H1 (cell line): Measurements from ENCODE around the gene TRPM1. TPM values are rescaled to one million over a fixed set of nuclear protein-coding genes. Genes with fewer than 3 reads are reported as not detected.

Source experiments
- CTCF ChIA-PET: fragments of 300-600 bp; sonication (Branson Sonifier 250); formaldehyde crosslinking; loops from one replicate; lab custom pipeline; 2021; ENCODE audit not compliant: partially characterized antibody; lab: Charles Lee
- POLR2A ChIA-PET: fragments of 300-600 bp; sonication (Branson Sonifier 250); formaldehyde crosslinking; loops from one replicate; lab custom pipeline; 2021; ENCODE audit warnings: inconsistent platforms; ENCODE audit not compliant: partially characterized antibody; lab: Charles Lee
- DNase-seq, 2 experiments: peaks; one replicate each; pipeline versions ENCODE4 v3.0.0 to v3.0.0-alpha.2; 2010 to 2022; ENCODE audit warnings: low spot score in 2 of 2, low read depth in 1 of 2, mixed read lengths in 1 of 2
- FAIRE-seq: peaks from 2 replicates; lab custom pipeline; 2011; peaks lifted over from hg19 to GRCh38; lab: Jason Lieb, UNC
- H2AFZ ChIP-seq: 2 replicates; pipeline ENCODE4 v1.8.1; 2012; ENCODE audit warnings: low read length, inconsistent platforms
- H2AK5ac ChIP-seq: 2 replicates; pipeline ENCODE4 v1.6.1; 2013; ENCODE audit warnings: low read depth, low read length
- H2BK120ac ChIP-seq: replicated peaks from 2 replicates; pipeline ENCODE3; 2013; ENCODE audit warnings: low read depth, low read length, inconsistent platforms
- H2BK12ac ChIP-seq: 2 replicates; pipeline ENCODE4 v1.6.1; 2013; ENCODE audit warnings: low read depth, low read length
- H2BK15ac ChIP-seq: 2 replicates; pipeline ENCODE4 v1.6.1; 2013; ENCODE audit warnings: low read length
- H2BK20ac ChIP-seq: 2 replicates; pipeline ENCODE4 v1.6.1; 2013; ENCODE audit warnings: low read length
- H2BK5ac ChIP-seq: 2 replicates; pipeline ENCODE4 v1.6.1; 2013; ENCODE audit warnings: low read depth, low read length
- H3K14ac ChIP-seq: 2 replicates; pipeline ENCODE4 v1.6.1; 2013; ENCODE audit warnings: inconsistent platforms; ENCODE audit not compliant: insufficient read length
- H3K18ac ChIP-seq: 2 replicates; pipeline ENCODE4 v1.6.1; 2013; ENCODE audit warnings: low read length; ENCODE audit errors: extremely low read depth
- H3K23ac ChIP-seq: 2 replicates; pipeline ENCODE4 v1.6.1; 2013; ENCODE audit warnings: inconsistent platforms; ENCODE audit not compliant: insufficient read length
- H3K23me2 ChIP-seq: 2 replicates; pipeline ENCODE4 v1.6.1; 2013; ENCODE audit warnings: low read depth, low read length
- H3K27ac ChIP-seq: 2 replicates; pipeline ENCODE4 v1.6.1; 2011; ENCODE audit warnings: low read depth, low read length, inconsistent platforms
- H3K27me3 ChIP-seq, 4 experiments: replicated peaks in 1 of 4; 1 replicate in 1 of 4; 2 replicates in 3 of 4; pipeline versions ENCODE4 v1.6.1 to v1.8.1; 2011 to 2013; ENCODE audit warnings: low read length in 3 of 4, mild to moderate bottlenecking in 3 of 4, inconsistent platforms in 2 of 4, mixed read lengths in 2 of 4, moderate library complexity in 1 of 4; ENCODE audit not compliant: control insufficient read depth in 3 of 4, insufficient read depth in 3 of 4; ENCODE audit errors: extremely low read depth in 1 of 4
- H3K36me3 ChIP-seq, 4 experiments: 2 replicates each; pipeline versions ENCODE4 v1.6.1 to v1.8.1; 2011 to 2013; ENCODE audit warnings: mild to moderate bottlenecking in 4 of 4, low read length in 3 of 4, moderate library complexity in 2 of 4, control low read depth in 1 of 4, inconsistent platforms in 1 of 4; ENCODE audit not compliant: insufficient read depth in 4 of 4, control insufficient read depth in 2 of 4
- H3K4ac ChIP-seq: replicated peaks from 2 replicates; pipeline ENCODE3; 2013; ENCODE audit warnings: low read length, low read depth, mixed read lengths, inconsistent platforms; ENCODE audit not compliant: insufficient read length
- H3K4me1 ChIP-seq, 4 experiments: replicated peaks in 1 of 4; 1 replicate in 1 of 4; 2 replicates in 3 of 4; pipeline versions ENCODE4 v1.6.1 to v1.8.1; 2011 to 2013; ENCODE audit warnings: low read length in 3 of 4, inconsistent platforms in 2 of 4, mixed read lengths in 1 of 4; ENCODE audit not compliant: insufficient read depth in 4 of 4, control insufficient read depth in 3 of 4
- H3K4me2 ChIP-seq, 2 experiments: 2 replicates each; pipeline versions ENCODE4 v1.6.1 to v1.8.1; 2011 to 2013; ENCODE audit warnings: low read depth in 2 of 2, low read length in 2 of 2, control low read depth in 1 of 2, inconsistent platforms in 1 of 2, mild to moderate bottlenecking in 1 of 2; ENCODE audit not compliant: insufficient read depth in 1 of 2
- H3K4me3 ChIP-seq, 4 experiments: fragments of 200-600, 300-600 bp in 1 of 4; sonication (generic), shearing (Covaris generic), sonication (Bioruptor Twin) in 1 of 4; 2 replicates each; pipeline versions ENCODE4 v1.5.1 to v1.8.1; 2011 to 2016; ENCODE audit warnings: low read length in 4 of 4, low read depth in 3 of 4, control low read depth in 2 of 4, inconsistent platforms in 2 of 4, mild to moderate bottlenecking in 2 of 4, mixed read lengths in 1 of 4, moderate library complexity in 1 of 4; ENCODE audit not compliant: insufficient read depth in 2 of 4; ENCODE audit errors: extremely low read depth in 1 of 4
- H3K56ac ChIP-seq: replicated peaks from 2 replicates; pipeline ENCODE3; 2013; ENCODE audit warnings: low read depth, mild to moderate bottlenecking, mixed read lengths, low read length, inconsistent platforms; ENCODE audit not compliant: insufficient read length
- H3K79me1 ChIP-seq: 2 replicates; pipeline ENCODE4 v1.6.1; 2013; ENCODE audit warnings: low read depth, low read length, control low read depth
- H3K79me2 ChIP-seq, 2 experiments: 2 replicates each; pipeline versions ENCODE4 v1.6.1 to v1.8.1; 2012 to 2013; ENCODE audit warnings: low read length in 2 of 2, mild to moderate bottlenecking in 2 of 2, inconsistent platforms in 1 of 2; ENCODE audit not compliant: insufficient read depth in 2 of 2, control insufficient read depth in 1 of 2
- H3K9ac ChIP-seq, 4 experiments: replicated peaks in 1 of 4; 1 replicate in 1 of 4; 2 replicates in 3 of 4; pipeline versions ENCODE4 v1.6.1 to v1.8.1; 2011 to 2013; ENCODE audit warnings: low read depth in 3 of 4, low read length in 3 of 4, control low read depth in 2 of 4, mild to moderate bottlenecking in 2 of 4, moderate library complexity in 2 of 4, inconsistent platforms in 1 of 4; ENCODE audit errors: extremely low read depth in 1 of 4
- H3K9me3 ChIP-seq, 2 experiments: 2 replicates each; pipeline versions ENCODE4 v1.6.1 to v1.8.1; 2012 to 2013; ENCODE audit warnings: mild to moderate bottlenecking in 2 of 2, moderate library complexity in 2 of 2, control low read depth in 1 of 2, inconsistent platforms in 1 of 2, low read depth in 1 of 2, low read length in 1 of 2, mixed read lengths in 1 of 2; ENCODE audit not compliant: insufficient read depth in 2 of 2
- H4K20me1 ChIP-seq, 2 experiments: replicated peaks in 1 of 2; 2 replicates each; pipeline versions ENCODE3 to v1.8.1; 2011 to 2013; ENCODE audit warnings: inconsistent platforms in 2 of 2, low read length in 2 of 2, mild to moderate bottlenecking in 1 of 2; ENCODE audit not compliant: insufficient read depth in 2 of 2, control insufficient read depth in 1 of 2
- H4K5ac ChIP-seq: 2 replicates; pipeline ENCODE4 v1.6.1; 2013; ENCODE audit warnings: low read length, low read depth, mixed read lengths, inconsistent platforms; ENCODE audit not compliant: insufficient read length
- H4K8ac ChIP-seq: 2 replicates; pipeline ENCODE4 v1.8.0; 2013; ENCODE audit warnings: mild to moderate bottlenecking, moderate library complexity, low read length, inconsistent platforms; ENCODE audit not compliant: insufficient read depth; ENCODE audit errors: extremely low read depth
- H4K91ac ChIP-seq: replicated peaks from 2 replicates; pipeline ENCODE3; 2013; ENCODE audit warnings: low read length, mixed read lengths, inconsistent platforms; ENCODE audit not compliant: insufficient read length
- ATF3 ChIP-seq: IDR thresholded peaks from 2 replicates; pipeline ENCODE4 v1.6.1; 2011; ENCODE audit warnings: low read depth, mild to moderate bottlenecking, low read length; ENCODE audit not compliant: insufficient read depth
- FOSL1 ChIP-seq: IDR thresholded peaks from 2 replicates; pipeline ENCODE4 v1.6.1; 2011; ENCODE audit warnings: mild to moderate bottlenecking, low read depth, low read length, moderate library complexity; ENCODE audit not compliant: insufficient read depth
- JUN ChIP-seq: IDR thresholded peaks from 2 replicates; pipeline ENCODE4 v1.6.1; 2011; ENCODE audit warnings: low read depth, mild to moderate bottlenecking, improper control_type of control experiment, low read length
- KDM4A ChIP-seq: IDR thresholded peaks from one replicate; pipeline ENCODE4 v1.7.1; 2012; ENCODE audit warnings: low read depth, mild to moderate bottlenecking, moderate library complexity, low read length, inconsistent platforms; ENCODE audit not compliant: severe bottlenecking
- RBBP5 ChIP-seq: IDR thresholded peaks from 2 replicates; pipeline ENCODE4 v1.7.1; 2012; ENCODE audit warnings: low read depth, mild to moderate bottlenecking, inconsistent platforms, low read length, moderate library complexity, borderline replicate concordance
- SIN3A ChIP-seq, 2 experiments: IDR thresholded peaks in 1 of 2; conservative IDR thresholded peaks in 1 of 2; 2 replicates each; pipeline ENCODE4 v1.6.1; 2011 to 2012; ENCODE audit warnings: low read length in 2 of 2, improper control_type of control experiment in 1 of 2, low read depth in 1 of 2, mild to moderate bottlenecking in 1 of 2
- TAF7 ChIP-seq: optimal IDR thresholded peaks from 2 replicates; pipeline ENCODE3; 2011; ENCODE audit warnings: low read depth, mild to moderate bottlenecking, inconsistent platforms, low read length, moderate library complexity, borderline replicate concordance
- WGBS, 2 experiments: shearing (Covaris generic) in 1 of 2; methylation state at CpG; one replicate each; pipeline versions ENCODE4 v1.1.6 to v1.1.7; 2013 to 2015; ENCODE audit warnings: low lambda C conversion rate in 2 of 2, mixed read lengths in 2 of 2, inconsistent platforms in 1 of 2, low coverage in 1 of 2, missing lambda C conversion rate in 1 of 2; ENCODE audit not compliant: insufficient replicate concordance in 2 of 2, insufficient coverage in 1 of 2, insufficient read length in 1 of 2; ENCODE audit errors: extremely low coverage in 1 of 2, missing lambda C conversion rate in 1 of 2; 5-methylcytosine and 5-hydroxymethylcytosine counted together
- long read RNA-seq, 2 experiments: library from RNA in 1 of 2; library from capped mRNA in 1 of 2; stranded (forward); transcript quantifications; one replicate each; pipeline ENCODE4 v2.0.0, GENCODE V29; 2021; ENCODE audit warnings: inconsistent platforms in 1 of 2
- polyA minus RNA-seq, 3 experiments: library from RNA; depleted of rRNA, polyadenylated mRNA; stranded (reverse); fragments of >200 nt; gene quantifications; 1 replicate in 2 of 3; 2 replicates in 1 of 3; pipeline ENCODE4 v1.2.3, GENCODE V29; 2011
- polyA plus RNA-seq, 7 experiments: library from polyadenylated mRNA; depleted of rRNA in 3 of 7; stranded (reverse) in 5 of 7; unstranded in 2 of 7; fragments of >200 nt in 5 of 7; fragments of 200-250 nt in 2 of 7; gene quantifications; 1 replicate in 5 of 7; 2 replicates in 1 of 7; 4 replicates in 1 of 7; pipeline versions ENCODE4 v1.2.1 to v1.2.3, GENCODE V29; 2011 to 2013; ENCODE audit warnings: missing spikeins in 2 of 7, mixed read lengths in 2 of 7
- total RNA-seq: library from RNA; stranded (reverse); fragmentation: NEBNext Ultra II Directional; extraction: Animal tissue kit (Norgen Biotek cat#: 25700); gene quantifications from 2 replicates; pipeline ENCODE4 v1.2.1, GENCODE V29; 2021

Gene TRPM1
- not detected in 2 replicates for total RNA-seq
- polyA plus RNA-seq (2011; rRNA removed) = 0.05 and 0.16 TPM in 2 replicates
- polyA plus RNA-seq (2011; cell fraction: cytosol; rRNA removed) = 0.08 TPM
- polyA plus RNA-seq (2011; cell fraction: nucleus; rRNA removed) = 0.21 TPM
- 0.07 to 0.17 TPM in 2 of 4 replicates, not detected in the others for polyA plus RNA-seq (2012, experiment 1 of 2)
- not detected for polyA plus RNA-seq (2012, experiment 2 of 2)
- 0.24 TPM for polyA plus RNA-seq (2013, experiment 1 of 2)
- 0.33 TPM for polyA plus RNA-seq (2013, experiment 2 of 2)
- 0.12 and 0.25 TPM in 2 replicates for polyA minus RNA-seq (2011; rRNA and poly(A)+ RNA removed)
- polyA minus RNA-seq (2011; cell fraction: cytosol; rRNA and poly(A)+ RNA removed) = not detected
- not detected for polyA minus RNA-seq (2011; cell fraction: nucleus; rRNA and poly(A)+ RNA removed)
- long read RNA-seq, experiment 1 = 0 reads
- long read RNA-seq, experiment 2 = 0 reads

- no peak within 1 kb of the TSS for H3K4ac ChIP-seq
- peak in 1 of 2 experiments; percentile 29 for DNase-seq
- H3K9ac ChIP-seq = no peak within 1 kb of the TSS
- peak within 1 kb of the TSS; percentile 41; the same call in 1 of the 2 replicates for H2AFZ ChIP-seq
- H3K79me2 ChIP-seq = no peaks in the 10 kb centered on the region
- no peak within 1 kb of the TSS; a peak in 1 of 4 replicates for H3K4me2 ChIP-seq
- no peaks in the 10 kb centered on the region for H3K9me3 ChIP-seq
- H3K27me3 ChIP-seq = no peaks in the 10 kb centered on the region
- H3K79me1 ChIP-seq = no peaks in the 10 kb centered on the region; the same call in 1 of the 2 replicates
- no peak within 1 kb of the TSS for H4K5ac ChIP-seq
- H2BK15ac ChIP-seq = peak within 1 kb of the TSS; percentile 95; the same call in 1 of the 2 replicates
- no peak within 1 kb of the TSS for H2BK12ac ChIP-seq
- H4K20me1 ChIP-seq = no peaks in the 10 kb centered on the region
- H2AK5ac ChIP-seq = 0 out of 2 replicates have a peak within 1 kb of the TSS, but pooled peaks have one; percentile 24
- no peaks in the 10 kb centered on the region for H3K36me3 ChIP-seq
- H2BK120ac ChIP-seq = no peak within 1 kb of the TSS
- WGBS, 2 experiments = 75% methylated on average over 4 of the region's 5 CpGs; no CpG with 5 or more reads in 1 of the 2 experiments
- no peak within 1 kb of the TSS for H3K18ac ChIP-seq
- H3K27ac ChIP-seq = no peak within 1 kb of the TSS
- no peak within 1 kb of the TSS for H2BK20ac ChIP-seq
- 0 out of 2 replicates have a peak within 1 kb of the TSS, but pooled peaks have one; percentile 29 for H4K8ac ChIP-seq
- H3K56ac ChIP-seq = no peak within 1 kb of the TSS
- no peak within 1 kb of the TSS for H3K14ac ChIP-seq
- ChIA-PET POLR2A (interaction anchor here (0.8 kb wide), 1 partner anchor 10 kb away, joined by 3 read pairs; no protein-coding TSS in a partner anchor), CTCF (interaction anchor here (0.6 to 1.9 kb wide), 12 partner anchors 10 to 873 kb away, joined by 3 to 9 read pairs (median 3); no protein-coding TSS in a partner anchor)
- no peak within 1 kb of the TSS for H2BK5ac ChIP-seq
- TF ChIP-seq SIN3A (conservative IDR thresholded peaks at IDR 0.05 in 1 of 2, IDR thresholded peaks at IDR 0.05 in 1 of 2; ENCODE audit: low read depth in 1 of 2, low read length in 2 of 2) (no peak), RBBP5 (no peak), TAF7 (no peak), KDM4A (no peak), ATF3 (no peak), JUN (no peak), FOSL1 (no peak)
- H3K4me1 ChIP-seq = peaks cover 0 to 10% (median 3%) of the 10 kb centered on the region in 4 experiments; a peak in 3 of 7 replicates
- H4K91ac ChIP-seq = no peak within 1 kb of the TSS
- no peaks in the 10 kb centered on the region for H3K23me2 ChIP-seq
- no peak within 1 kb of the TSS for H3K23ac ChIP-seq
- H3K4me3 ChIP-seq = no peak within 1 kb of the TSS
- FAIRE-seq = no peak
Observed at GRCh38 chr15:31101262-31102038, at the start of gene TRPM1. TSS of gene TRPM1 (minus strand) at chr15:31101725. CDS start at chr15:31081355, 20,370 bp downstream.
